Endothelial cell of umbilical vein (primary cell): Measurements from ENCODE around the gene OASL. TPM values are rescaled to one million over a fixed set of nuclear protein-coding genes. Genes with fewer than 3 reads are reported as not detected.

Experiments
- BruUV-seq: library from RNA; stranded (reverse); fragments of 400-500 nt; replicated peaks from 2 replicates; lab custom pipeline; 2021; lab: Mats Ljungman, UMichigan
- CTCF ChIA-PET: fragments of 300-600, 350-600 bp; sonication (Branson Sonifier 250); formaldehyde crosslinking; loops from one replicate; lab custom pipeline; 2021; ENCODE audit warnings: antibody characterized with exemption, inconsistent platforms; lab: Charles Lee
- POLR2A ChIA-PET: fragments of 300-600, 350-600 bp; sonication (Branson Sonifier 250); formaldehyde crosslinking; loops from one replicate; lab custom pipeline; 2021; ENCODE audit warnings: antibody characterized with exemption, inconsistent platforms; lab: Charles Lee
- DNase-seq: peaks from one replicate; pipeline ENCODE4 v3.0.0-alpha.2; 2011; ENCODE audit warnings: low read depth, low spot score
- FAIRE-seq: peaks from 2 replicates; lab custom pipeline; 2011; peaks lifted over from hg19 to GRCh38; lab: Jason Lieb, UNC
- H2AFZ ChIP-seq: 2 replicates; pipeline ENCODE4 v1.6.0; 2012; ENCODE audit warnings: low read depth, low read length, control low read depth, inconsistent platforms
- H3K27ac ChIP-seq: 2 replicates; pipeline ENCODE4 v1.5.1; 2011; ENCODE audit warnings: low read depth, mild to moderate bottlenecking, control low read depth, low read length, moderate library complexity; ENCODE audit not compliant: insufficient read depth
- H3K27me3 ChIP-seq, 2 experiments: 2 replicates each; pipeline versions ENCODE4 v1.6.0 to v1.6.1; 2011; ENCODE audit warnings: low read length in 2 of 2, mixed read lengths in 1 of 2; ENCODE audit not compliant: control insufficient read depth in 2 of 2, insufficient read depth in 2 of 2
- H3K36me3 ChIP-seq, 2 experiments: 2 replicates in 1 of 2; 3 replicates in 1 of 2; pipeline ENCODE4 v1.5.1; 2011; ENCODE audit warnings: low read length in 2 of 2, mild to moderate bottlenecking in 1 of 2, moderate library complexity in 1 of 2; ENCODE audit not compliant: control insufficient read depth in 2 of 2, insufficient read depth in 2 of 2; ENCODE audit errors: extremely low read depth in 1 of 2
- H3K4me1 ChIP-seq: 3 replicates; pipeline ENCODE4 v1.5.1; 2011; ENCODE audit warnings: mild to moderate bottlenecking, low read length; ENCODE audit not compliant: control insufficient read depth, insufficient read depth; ENCODE audit errors: extremely low read depth
- H3K4me2 ChIP-seq: 2 replicates; pipeline ENCODE4 v1.6.1; 2011; ENCODE audit warnings: low read length, control low read depth, mixed read lengths; ENCODE audit not compliant: insufficient read depth
- H3K4me3 ChIP-seq, 3 experiments: fragments of 200-600 bp in 1 of 3; sonication (generic), shearing (Covaris generic) in 1 of 3; replicated peaks in 1 of 3; 2 replicates each; pipeline ENCODE4 v1.5.1; 2011 to 2016; ENCODE audit warnings: control low read depth in 3 of 3, low read length in 3 of 3, mild to moderate bottlenecking in 2 of 3, inconsistent platforms in 1 of 3, low read depth in 1 of 3, moderate library complexity in 1 of 3; ENCODE audit not compliant: insufficient read depth in 1 of 3
- H3K79me2 ChIP-seq: 2 replicates; pipeline ENCODE4 v1.6.0; 2012; ENCODE audit warnings: low read length, inconsistent platforms; ENCODE audit not compliant: control insufficient read depth, insufficient read depth
- H3K9ac ChIP-seq: replicated peaks from 2 replicates; pipeline ENCODE3; 2011; ENCODE audit warnings: low read length, control low read depth; ENCODE audit not compliant: insufficient read depth; ENCODE audit errors: extremely low read depth
- H3K9me1 ChIP-seq: replicated peaks from 3 replicates; pipeline ENCODE4 v1.6.0; 2011; ENCODE audit warnings: mild to moderate bottlenecking, low read length; ENCODE audit not compliant: control insufficient read depth, insufficient read depth; ENCODE audit errors: extremely low read depth
- H3K9me3 ChIP-seq: replicated peaks from 2 replicates; pipeline ENCODE4 v1.5.1; 2012; ENCODE audit warnings: low read length, inconsistent platforms; ENCODE audit not compliant: control insufficient read depth, insufficient read depth
- H4K20me1 ChIP-seq: replicated peaks from 2 replicates; pipeline ENCODE3; 2011; ENCODE audit warnings: mild to moderate bottlenecking, low read length; ENCODE audit not compliant: control insufficient read depth, insufficient read depth; ENCODE audit errors: extremely low read depth
- CTCF ChIP-seq, 2 donors: IDR thresholded peaks; 1 replicate in 1 of 2; 2 replicates in 1 of 2; pipeline ENCODE4 v1.5.1; 2011; ENCODE audit warnings: low read length in 2 of 2, mild to moderate bottlenecking in 2 of 2, moderate library complexity in 2 of 2, control low read depth in 1 of 2, inconsistent platforms in 1 of 2, low read depth in 1 of 2; ENCODE audit not compliant: insufficient read depth in 1 of 2; ENCODE audit errors: extremely low read depth in 1 of 2
- EZH2 ChIP-seq: IDR thresholded peaks from 2 replicates; pipeline ENCODE4 v1.6.1; 2012; ENCODE audit warnings: borderline replicate concordance, low read depth, mild to moderate bottlenecking, moderate library complexity, low read length, inconsistent platforms; ENCODE audit not compliant: severe bottlenecking
- FOS ChIP-seq: IDR thresholded peaks from 2 replicates; pipeline ENCODE4 v1.6.1; 2011; ENCODE audit warnings: mild to moderate bottlenecking, low read length, moderate library complexity, borderline replicate concordance; ENCODE audit not compliant: insufficient read depth
- GATA2 ChIP-seq: IDR thresholded peaks from 2 replicates; pipeline ENCODE4 v1.7.0; 2011; ENCODE audit warnings: low read depth, mild to moderate bottlenecking, moderate library complexity, mixed read lengths, low read length; ENCODE audit not compliant: insufficient read length, insufficient read depth
- JUN ChIP-seq: IDR thresholded peaks from 2 replicates; pipeline ENCODE4 v1.6.1; 2011; ENCODE audit warnings: borderline replicate concordance, low read depth; ENCODE audit not compliant: insufficient read length, insufficient read depth
- MAX ChIP-seq: IDR thresholded peaks from 2 replicates; pipeline ENCODE4 v1.6.1; 2011; ENCODE audit not compliant: insufficient read depth, insufficient read length
- MYC ChIP-seq: IDR thresholded peaks from one replicate; pipeline ENCODE4 v1.6.1; 2011; ENCODE audit warnings: mild to moderate bottlenecking, low read depth, low read length
- POLR2A ChIP-seq: IDR thresholded peaks from 2 replicates; pipeline ENCODE4 v1.6.1; 2012; ENCODE audit warnings: low read depth, mild to moderate bottlenecking, control low read depth, low read length
- POLR2AphosphoS5 ChIP-seq: IDR thresholded peaks from 2 replicates; pipeline ENCODE4 v1.6.1; 2012; ENCODE audit warnings: low read depth, mild to moderate bottlenecking, control low read depth, low read length, moderate library complexity; ENCODE audit not compliant: insufficient read depth
- dilution Hi-C: fragments of 300-500 bp; cut with MboI; formaldehyde crosslinking; loops from one replicate; pipeline ENCODE4 v1.15.0; 2019; ENCODE audit warnings: low sequenced_read_pairs; ENCODE audit not compliant: extremely low pct_ligation_motif_present
- intact Hi-C: fragments of 100-400 bp; cut with micrococcal nuclease; formaldehyde crosslinking; loops from one replicate; pipeline ENCODE4 v1.10.0; 2022
- polyA plus RNA-seq, 4 experiments: library from polyadenylated mRNA; depleted of rRNA in 3 of 4; stranded (reverse) in 3 of 4; unstranded in 1 of 4; fragments of >200 nt; gene quantifications; 2 replicates each; pipeline versions ENCODE4 v1.2.1 to v1.2.3, GENCODE V29; 2011 to 2012; ENCODE audit warnings: missing spikeins in 1 of 4
- total RNA-seq: library from RNA; stranded (reverse); gene quantifications from 2 replicates; pipeline ENCODE4 v1.2.3, GENCODE V29; 2021

The OASL gene
- total and polyA plus RNA-seq, 2 donors (not counting 3 experiments of a cell fraction or from before 2014, with no cell fraction given), result 0.17 to 0.33 TPM

GRCh38 chr12:121080909-121081308 lies 41.9 kb upstream of the OASL start:
- no peaks in the 10 kb centered on the region for H3K36me3 ChIP-seq
- BruUV-seq, result no TSS peak
- no peaks in the 10 kb centered on the region for H3K9me3 ChIP-seq
- dilution Hi-C loops (no loop called here), intact Hi-C loops (no loop called here)
- no peaks in the 10 kb centered on the region for H3K4me1 ChIP-seq
- H4K20me1 ChIP-seq, result no peaks in the 10 kb centered on the region
- CTCF ChIA-PET, result interaction anchor here (1.2 kb wide), 1 partner anchor 15 kb away, joined by 4 read pairs; no protein-coding TSS in a partner anchor
- H3K27me3 ChIP-seq, result no peaks in the 10 kb centered on the region
- no peaks in the 10 kb centered on the region for H3K79me2 ChIP-seq
- FAIRE-seq, result no peak
- POLR2A ChIA-PET, result no interaction called here
- H3K4me3 ChIP-seq, result no peak overlapping the region
- no peak for TF ChIP-seq POLR2A
- TF ChIP-seq POLR2AphosphoS5, result no peak
- TF ChIP-seq CTCF (IDR thresholded peaks at IDR 0.05; ENCODE audit: extremely low read depth in 1 of 2, insufficient read depth in 1 of 2, low read depth in 1 of 2, low read length in 2 of 2), result no peak
- no peak for TF ChIP-seq MAX
- no peak for TF ChIP-seq EZH2
- no peak for TF ChIP-seq GATA2
- no peak for TF ChIP-seq FOS
- TF ChIP-seq JUN, result no peak
- TF ChIP-seq MYC, result no peak
- DNase-seq, result no peak
- H3K9me1 ChIP-seq, result no peaks in the 10 kb centered on the region
- no peak overlapping the region for H3K27ac ChIP-seq
- H3K9ac ChIP-seq, result no peak overlapping the region
- no peak overlapping the region for H3K4me2 ChIP-seq
- H2AFZ ChIP-seq, result no peak overlapping the region
